GM19372 (cell line): ENCODE data around the gene DOCK2.
"Not testable (repeated sequence)": the region's sequence is repeated elsewhere in the genome, so short reads cannot be mapped to it uniquely, and the experiment has no call there.

Source experiments
- ATAC-seq: cut with Tn5 transposase; IDR thresholded peaks from one replicate; pipeline ENCODE4 v1.9.1; 2021; ENCODE audit warnings: mild to moderate bottlenecking, low read depth, moderate library complexity; ENCODE audit not compliant: unreplicated experiment

The DOCK2 gene

GRCh38 chr5:169636477-169637084 is 494 bp upstream of the DOCK2 start:
- ATAC-seq: no peak

GRCh38 chr5:169637549-169638121 is 560 bp downstream of the DOCK2 start:
- peak; percentile 61 for ATAC-seq

GRCh38 chr5:169641253-169641652 is 4.2 kb downstream of the DOCK2 start:
- no peak for ATAC-seq

- no peak for ATAC-seq
These were observed 9.8 kb downstream of the DOCK2 start for GRCh38 chr5:169646856-169647255.

GRCh38 chr5:169647566-169647965 is 10.5 kb downstream of the DOCK2 start:
- ATAC-seq: no peak

- no peak for ATAC-seq
These were observed 11.7 kb downstream of the DOCK2 start for GRCh38 chr5:169648725-169649310.

GRCh38 chr5:169649486-169649885 is 12.4 kb downstream of the DOCK2 start:
- ATAC-seq: no peak

- ATAC-seq: peak; percentile 51
These were observed 13.7 kb downstream of the DOCK2 start for GRCh38 chr5:169650701-169651331.

- ATAC-seq: no peak
These were observed 14.5 kb downstream of the DOCK2 start for GRCh38 chr5:169651526-169651925.

- ATAC-seq: no peak
These were observed 15.0 kb downstream of the DOCK2 start for GRCh38 chr5:169652057-169652456.

GRCh38 chr5:169653091-169653490 is 16.0 kb downstream of the DOCK2 start:
- no peak for ATAC-seq

GRCh38 chr5:169655353-169655752 is 18.3 kb downstream of the DOCK2 start:
- no peak for ATAC-seq

GRCh38 chr5:169656125-169656901 is 19.2 kb downstream of the DOCK2 start:
- peak; percentile 53 for ATAC-seq

- ATAC-seq: no peak
These were observed 20.1 kb downstream of the DOCK2 start for GRCh38 chr5:169657127-169657526.

- ATAC-seq: not testable (repeated sequence)
These were observed 25.4 kb downstream of the DOCK2 start for GRCh38 chr5:169662451-169662850.

- no peak for ATAC-seq
These were observed 26.5 kb downstream of the DOCK2 start for GRCh38 chr5:169663537-169663936.

- no peak for ATAC-seq
These were observed 29.3 kb downstream of the DOCK2 start for GRCh38 chr5:169666365-169666764.

GRCh38 chr5:169667896-169668674 is 31.0 kb downstream of the DOCK2 start:
- ATAC-seq: no peak

GRCh38 chr5:169668732-169669131 is 31.7 kb downstream of the DOCK2 start:
- ATAC-seq: no peak
